HG02642 (cell line): ENCODE data around the gene PRKN.

ENCODE experiments used
- ATAC-seq: cut with Tn5 transposase; IDR thresholded peaks from one replicate; pipeline ENCODE4 v1.9.1; 2021; ENCODE audit warnings: mild to moderate bottlenecking; ENCODE audit not compliant: unreplicated experiment, poor library complexity

The PRKN gene

GRCh38 chr6:161673026-161673425 lies 1054.5 kb downstream of the PRKN start:
- ATAC-seq: no peak

GRCh38 chr6:161671117-161671516 lies 1056.4 kb downstream of the PRKN start:
- ATAC-seq: no peak

- no peak for ATAC-seq
Measured at GRCh38 chr6:161668665-161669064, 1058.9 kb downstream of the PRKN start.

- ATAC-seq: no peak
Measured at GRCh38 chr6:161667957-161668356, 1059.6 kb downstream of the PRKN start.

GRCh38 chr6:161663682-161664081 lies 1063.9 kb downstream of the PRKN start:
- no peak for ATAC-seq

- no peak for ATAC-seq
Measured at GRCh38 chr6:161660666-161661571, 1066.6 kb downstream of the PRKN start.

- no peak for ATAC-seq
Measured at GRCh38 chr6:161658211-161658610, 1069.4 kb downstream of the PRKN start.

- ATAC-seq: no peak
Measured at GRCh38 chr6:161654209-161654608, 1073.4 kb downstream of the PRKN start.

GRCh38 chr6:161651949-161652348 lies 1075.6 kb downstream of the PRKN start:
- ATAC-seq: no peak

- ATAC-seq: no peak
Measured at GRCh38 chr6:161649841-161650240, 1077.7 kb downstream of the PRKN start.

GRCh38 chr6:161649068-161649467 lies 1078.5 kb downstream of the PRKN start:
- no peak for ATAC-seq

GRCh38 chr6:161647234-161647633 lies 1080.3 kb downstream of the PRKN start:
- no peak for ATAC-seq

- no peak for ATAC-seq
Measured at GRCh38 chr6:161644521-161644920, 1083.0 kb downstream of the PRKN start.

GRCh38 chr6:161641175-161641574 lies 1086.4 kb downstream of the PRKN start:
- ATAC-seq: no peak

GRCh38 chr6:161639772-161640171 lies 1087.8 kb downstream of the PRKN start:
- ATAC-seq: no peak

- no peak for ATAC-seq
Measured at GRCh38 chr6:161637658-161638057, 1089.9 kb downstream of the PRKN start.

- ATAC-seq: no peak
Measured at GRCh38 chr6:161636882-161637430, 1090.6 kb downstream of the PRKN start.

GRCh38 chr6:161635975-161636374 lies 1091.6 kb downstream of the PRKN start:
- no peak for ATAC-seq

GRCh38 chr6:161634916-161635315 lies 1092.7 kb downstream of the PRKN start:
- ATAC-seq: no peak

GRCh38 chr6:161631676-161632194 lies 1095.8 kb downstream of the PRKN start:
- ATAC-seq: no peak

GRCh38 chr6:161630674-161631073 lies 1096.9 kb downstream of the PRKN start:
- no peak for ATAC-seq
